ENCODE results near the gene CHRM1. TPM values are rescaled to one million over a fixed set of nuclear protein-coding genes. Genes with fewer than 3 reads are reported as not detected.

CHRM1 gene, protein sequence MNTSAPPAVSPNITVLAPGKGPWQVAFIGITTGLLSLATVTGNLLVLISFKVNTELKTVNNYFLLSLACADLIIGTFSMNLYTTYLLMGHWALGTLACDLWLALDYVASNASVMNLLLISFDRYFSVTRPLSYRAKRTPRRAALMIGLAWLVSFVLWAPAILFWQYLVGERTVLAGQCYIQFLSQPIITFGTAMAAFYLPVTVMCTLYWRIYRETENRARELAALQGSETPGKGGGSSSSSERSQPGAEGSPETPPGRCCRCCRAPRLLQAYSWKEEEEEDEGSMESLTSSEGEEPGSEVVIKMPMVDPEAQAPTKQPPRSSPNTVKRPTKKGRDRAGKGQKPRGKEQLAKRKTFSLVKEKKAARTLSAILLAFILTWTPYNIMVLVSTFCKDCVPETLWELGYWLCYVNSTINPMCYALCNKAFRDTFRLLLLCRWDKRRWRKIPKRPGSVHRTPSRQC
- total RNA-seq (not detected), polyA plus RNA-seq (not detected)

DNA sequence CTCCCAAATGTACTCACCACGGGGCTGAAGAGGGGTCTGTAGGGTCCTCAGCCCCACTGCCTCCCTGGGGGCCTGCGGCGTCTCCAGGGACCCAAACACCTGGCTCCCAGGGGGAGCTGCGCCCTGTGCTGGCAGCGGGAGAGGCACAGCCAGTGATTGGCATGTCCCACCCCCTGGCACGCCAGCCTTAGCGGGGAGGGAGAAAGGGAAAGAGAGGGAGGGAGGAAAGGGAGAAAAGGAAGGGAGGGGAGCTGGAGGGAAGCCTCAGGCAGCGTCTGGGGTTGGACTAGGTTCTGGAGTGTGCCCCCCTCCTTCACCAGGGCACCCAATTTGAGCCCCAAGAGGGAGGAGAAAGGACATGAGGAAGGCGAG is at the start of gene CHRM1:
CHRM1 (minus strand) TSS at position 163 of the 372 bp plus-strand sequence. CDS start 10,263 bp downstream, outside the sequence.
- Histone ChIP-seq H3K36me3 (ENCODE audit: control insufficient read depth, insufficient read depth, low read length) (no peaks in the 10 kb centered on the region), H3K9me3 (ENCODE audit: control insufficient read depth in 2 of 2, low read length in 2 of 2) (no peaks in the 10 kb centered on the region), H3K27me3 (ENCODE audit: control insufficient read depth, insufficient read depth, low read length) (peaks cover 2% of the 10 kb centered on the region), H3K4me1 (ENCODE audit: control insufficient read depth, insufficient read depth, low read length, poor library complexity, severe bottlenecking) (peaks cover 17% of the 10 kb centered on the region), H3K4me3 (ENCODE audit: low read depth, low read length) (no peak within 1 kb of the TSS), H3K27ac (ENCODE audit: insufficient read depth, low read length, poor library complexity, severe bottlenecking) (no peak within 1 kb of the TSS)
- H3K4me1 Mint-ChIP-seq: peaks cover 0 to 24% (median 7%) of the 10 kb centered on the region in 4 donors
- ATAC-seq (ENCODE audit: low read depth in 2 of 2) (no peak), DNase-seq (no peak)
- H3K27ac Mint-ChIP-seq: no peak within 1 kb of the TSS
- peaks cover 74% of the 10 kb centered on the region for H3K27me3 Mint-ChIP-seq
- no peak within 1 kb of the TSS for H3K4me3 Mint-ChIP-seq
- H3K36me3 Mint-ChIP-seq: no peaks in the 10 kb centered on the region
- H3K9me3 Mint-ChIP-seq: peaks cover 0 to 2% (median 0%) of the 10 kb centered on the region in 7 donors

DNA sequence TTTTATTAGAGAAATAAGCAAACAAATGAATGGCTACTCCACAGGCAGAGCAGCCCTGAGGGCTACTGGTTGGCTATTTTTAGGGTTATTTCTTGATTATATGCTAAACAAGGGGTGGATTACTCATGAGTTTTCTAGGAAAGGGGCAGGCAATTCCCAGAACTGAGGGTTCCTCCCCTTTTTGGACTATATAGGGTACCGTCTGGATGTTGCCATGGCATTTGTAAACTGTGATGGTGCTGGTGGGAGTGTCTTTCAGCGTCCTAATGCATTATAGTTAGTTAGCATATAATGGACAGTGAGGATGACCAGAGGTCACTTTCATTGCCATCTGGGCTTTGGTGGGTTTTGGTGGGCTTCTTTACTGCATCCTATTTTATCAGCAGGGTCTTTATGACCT is 44.4 kb upstream of the CHRM1 start:
- Histone ChIP-seq H3K9me3 (ENCODE audit: control insufficient read depth in 2 of 2, low read length in 2 of 2) (no peaks in the 10 kb centered on the region), H3K36me3 (ENCODE audit: control insufficient read depth, insufficient read depth, low read length) (no peaks in the 10 kb centered on the region), H3K27me3 (ENCODE audit: control insufficient read depth, insufficient read depth, low read length) (peaks cover 15% of the 10 kb centered on the region), H3K27ac (ENCODE audit: insufficient read depth, low read length, poor library complexity, severe bottlenecking) (no peak overlapping the region), H3K4me3 (ENCODE audit: low read depth, low read length) (no peak overlapping the region), H3K4me1 (ENCODE audit: control insufficient read depth, insufficient read depth, low read length, poor library complexity, severe bottlenecking) (no peaks in the 10 kb centered on the region)
- no peaks in the 10 kb centered on the region for H3K4me1 Mint-ChIP-seq
- H3K4me3 Mint-ChIP-seq: no peak overlapping the region
- DNase-seq (no peak), ATAC-seq (ENCODE audit: low read depth in 2 of 2) (no peak)
- H3K27me3 Mint-ChIP-seq: peaks cover 42% of the 10 kb centered on the region
- peaks cover 0 to 2% (median 0%) of the 10 kb centered on the region in 7 donors for H3K9me3 Mint-ChIP-seq
- no peak overlapping the region for H3K27ac Mint-ChIP-seq
- no peaks in the 10 kb centered on the region for H3K36me3 Mint-ChIP-seq

DNA sequence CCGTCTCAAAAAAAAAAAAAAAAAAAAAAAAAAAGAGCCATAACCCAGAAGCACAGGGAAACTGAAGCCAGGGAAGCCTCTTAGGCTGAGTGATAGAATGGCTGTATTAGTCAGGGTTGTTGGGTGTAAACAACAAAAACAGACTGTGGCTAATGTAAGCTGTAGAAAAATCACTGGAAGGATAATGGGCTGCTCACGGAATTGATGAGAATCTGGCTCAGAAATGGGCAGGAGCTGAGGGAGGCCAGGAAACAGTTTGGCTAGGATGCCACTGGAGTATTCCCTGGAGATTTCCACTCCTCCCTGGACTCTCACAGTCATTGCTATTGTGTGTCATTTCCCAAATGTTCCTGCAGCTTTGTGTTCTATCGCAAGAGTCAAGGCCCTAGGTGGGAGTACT is 41.2 kb upstream of the CHRM1 start:
- peaks cover 11% of the 10 kb centered on the region for H3K27me3 ChIP-seq (ENCODE audit: control insufficient read depth, insufficient read depth, low read length)
- H3K27ac ChIP-seq (ENCODE audit: insufficient read depth, low read length, poor library complexity, severe bottlenecking): no peak overlapping the region
- Mint-ChIP-seq H3K36me3 (no peaks in the 10 kb centered on the region), H3K4me3 (no peak overlapping the region), H3K9me3 (peaks cover 0 to 2% (median 0%) of the 10 kb centered on the region in 7 donors), H3K27me3 (peaks cover 20% of the 10 kb centered on the region), H3K27ac (no peak overlapping the region), H3K4me1 (no peaks in the 10 kb centered on the region)
- no peak for DNase-seq
- no peak overlapping the region for H3K4me3 ChIP-seq (ENCODE audit: low read depth, low read length)
- no peaks in the 10 kb centered on the region for H3K4me1 ChIP-seq (ENCODE audit: control insufficient read depth, insufficient read depth, low read length, poor library complexity, severe bottlenecking)
- no peaks in the 10 kb centered on the region for H3K9me3 ChIP-seq (ENCODE audit: control insufficient read depth in 2 of 2, low read length in 2 of 2)
- no peaks in the 10 kb centered on the region for H3K36me3 ChIP-seq (ENCODE audit: control insufficient read depth, insufficient read depth, low read length)
- no peak for ATAC-seq (ENCODE audit: low read depth in 2 of 2)

DNA sequence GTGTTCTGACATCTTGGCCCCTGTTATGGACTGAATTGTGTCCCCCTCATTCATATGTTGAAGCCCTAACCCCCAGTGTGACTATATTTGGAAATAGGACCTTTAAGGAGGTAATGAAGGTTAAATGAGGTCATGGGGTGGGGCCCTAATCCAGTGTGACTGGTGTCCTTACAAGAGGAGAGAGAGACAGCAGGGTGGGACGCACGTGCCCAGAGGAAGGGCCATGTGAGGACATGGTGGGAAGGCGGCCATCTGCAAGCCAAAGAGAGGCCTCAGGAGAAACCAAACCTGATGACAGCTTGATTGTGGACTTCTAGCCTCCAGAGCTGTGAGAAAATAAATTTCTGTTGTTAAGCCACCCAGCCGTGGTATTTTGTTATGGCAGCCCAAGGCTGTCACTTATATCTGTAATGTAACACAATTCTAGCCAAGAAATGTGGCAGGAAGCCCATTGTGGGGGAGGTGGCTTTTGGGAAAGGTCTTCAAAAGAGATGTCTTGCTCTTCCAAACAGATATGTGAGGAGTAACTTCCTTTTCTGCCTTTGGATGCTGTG is 39.9 kb upstream of the CHRM1 start:
- Histone ChIP-seq H3K4me1 (ENCODE audit: control insufficient read depth, insufficient read depth, low read length, poor library complexity, severe bottlenecking) (no peaks in the 10 kb centered on the region), H3K36me3 (ENCODE audit: control insufficient read depth, insufficient read depth, low read length) (no peaks in the 10 kb centered on the region), H3K4me3 (ENCODE audit: low read depth, low read length) (no peak overlapping the region), H3K27ac (ENCODE audit: insufficient read depth, low read length, poor library complexity, severe bottlenecking) (no peak overlapping the region), H3K27me3 (ENCODE audit: control insufficient read depth, insufficient read depth, low read length) (peaks cover 6% of the 10 kb centered on the region), H3K9me3 (ENCODE audit: control insufficient read depth in 2 of 2, low read length in 2 of 2) (no peaks in the 10 kb centered on the region)
- ATAC-seq (ENCODE audit: low read depth in 2 of 2) (no peak), DNase-seq (no peak)
- Mint-ChIP-seq H3K4me1 (no peaks in the 10 kb centered on the region), H3K9me3 (no peaks in the 10 kb centered on the region), H3K4me3 (no peak overlapping the region), H3K27me3 (peaks cover 9% of the 10 kb centered on the region), H3K36me3 (no peaks in the 10 kb centered on the region), H3K27ac (no peak overlapping the region)

DNA sequence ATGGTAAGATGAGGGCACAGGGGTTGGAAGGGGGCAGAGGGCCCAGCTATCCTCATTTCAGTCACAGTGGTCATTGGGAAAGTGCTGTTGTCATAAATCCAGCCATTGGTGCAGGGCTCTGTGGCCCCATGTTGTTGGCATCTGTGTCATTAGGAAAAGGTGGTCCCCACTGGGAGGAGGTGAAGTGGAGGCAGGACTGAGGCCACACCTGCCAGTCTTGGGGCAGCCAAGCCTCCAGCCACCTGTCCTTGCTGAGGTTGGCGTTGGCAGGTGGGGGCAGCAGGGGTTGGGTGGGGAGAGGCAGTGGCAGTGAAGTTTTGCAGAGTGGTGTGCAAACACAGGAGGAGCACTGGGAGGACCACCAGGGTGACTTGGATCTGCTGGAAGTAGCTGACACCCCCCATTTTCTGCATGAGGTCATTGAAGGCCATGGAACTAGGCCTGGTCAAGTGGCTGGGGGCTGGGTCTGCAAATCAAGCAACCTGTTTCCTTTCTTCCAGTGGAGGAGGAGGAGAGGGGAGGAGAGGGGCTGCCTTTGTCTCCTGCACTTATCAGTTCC is 38.3 kb upstream of the CHRM1 start:
- H3K4me3 ChIP-seq (ENCODE audit: low read depth, low read length): no peak overlapping the region
- ATAC-seq (ENCODE audit: low read depth in 2 of 2) (no peak), DNase-seq (no peak)
- no peaks in the 10 kb centered on the region for H3K9me3 ChIP-seq (ENCODE audit: control insufficient read depth in 2 of 2, low read length in 2 of 2)
- H3K27ac ChIP-seq (ENCODE audit: insufficient read depth, low read length, poor library complexity, severe bottlenecking): no peak overlapping the region
- no peaks in the 10 kb centered on the region for H3K27me3 ChIP-seq (ENCODE audit: control insufficient read depth, insufficient read depth, low read length)
- H3K36me3 ChIP-seq (ENCODE audit: control insufficient read depth, insufficient read depth, low read length): no peaks in the 10 kb centered on the region
- Mint-ChIP-seq H3K9me3 (no peaks in the 10 kb centered on the region), H3K4me1 (no peaks in the 10 kb centered on the region), H3K27ac (no peak overlapping the region), H3K4me3 (no peak overlapping the region), H3K27me3 (peaks cover 7% of the 10 kb centered on the region), H3K36me3 (no peaks in the 10 kb centered on the region)
- H3K4me1 ChIP-seq (ENCODE audit: control insufficient read depth, insufficient read depth, low read length, poor library complexity, severe bottlenecking): no peaks in the 10 kb centered on the region

DNA sequence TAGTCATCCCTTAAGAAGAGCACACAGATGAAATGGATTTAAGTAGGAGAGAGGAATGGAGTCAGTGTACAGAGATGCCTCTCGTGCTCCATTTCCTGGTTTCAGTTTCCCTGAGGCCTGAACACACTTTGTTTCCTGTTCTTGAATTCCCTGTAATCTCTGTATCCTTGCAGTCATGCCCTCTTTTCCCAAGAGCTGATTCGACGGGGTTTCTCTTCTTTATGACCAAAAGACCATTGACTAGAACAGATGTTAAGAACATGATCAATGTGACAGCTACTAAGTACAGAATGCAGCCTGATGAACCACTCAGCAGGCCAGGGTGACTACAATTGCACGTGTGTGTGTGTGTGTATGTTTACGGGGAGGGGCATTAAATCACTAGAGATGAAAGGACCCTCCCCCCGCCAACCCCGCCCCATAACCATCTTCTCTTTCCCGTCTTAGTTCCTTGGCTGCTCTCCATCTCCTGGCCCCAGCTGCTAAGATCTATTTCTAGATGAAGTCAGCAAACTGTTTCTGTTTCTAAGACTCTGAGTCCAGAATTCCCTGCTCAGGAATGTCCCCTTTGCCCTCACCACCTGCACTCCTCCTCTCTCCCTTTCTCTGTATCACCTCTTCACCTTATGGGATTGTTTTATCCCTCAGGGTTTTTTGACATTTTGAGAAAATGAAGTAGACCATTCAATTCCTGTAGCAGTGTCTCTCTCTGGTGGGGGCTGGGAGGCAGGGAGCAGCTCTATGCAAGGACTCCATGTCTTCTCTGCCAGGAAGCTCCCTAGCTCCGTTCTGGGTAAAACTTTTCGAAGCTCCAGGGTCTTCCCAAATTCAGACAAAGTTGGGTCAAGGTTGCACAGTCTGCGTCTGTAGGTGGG is 37.6 kb upstream of the CHRM1 start:
- Mint-ChIP-seq H3K4me3 (no peak overlapping the region), H3K9me3 (no peaks in the 10 kb centered on the region), H3K4me1 (no peaks in the 10 kb centered on the region), H3K27me3 (peaks cover 10% of the 10 kb centered on the region), H3K36me3 (no peaks in the 10 kb centered on the region), H3K27ac (no peak overlapping the region)
- Histone ChIP-seq H3K4me3 (ENCODE audit: low read depth, low read length) (no peak overlapping the region), H3K9me3 (ENCODE audit: control insufficient read depth in 2 of 2, low read length in 2 of 2) (no peaks in the 10 kb centered on the region), H3K4me1 (ENCODE audit: control insufficient read depth, insufficient read depth, low read length, poor library complexity, severe bottlenecking) (no peaks in the 10 kb centered on the region), H3K27me3 (ENCODE audit: control insufficient read depth, insufficient read depth, low read length) (no peaks in the 10 kb centered on the region), H3K36me3 (ENCODE audit: control insufficient read depth, insufficient read depth, low read length) (no peaks in the 10 kb centered on the region), H3K27ac (ENCODE audit: insufficient read depth, low read length, poor library complexity, severe bottlenecking) (no peak overlapping the region)
- DNase-seq: no peak
- ATAC-seq (ENCODE audit: low read depth in 2 of 2): no peak

DNA sequence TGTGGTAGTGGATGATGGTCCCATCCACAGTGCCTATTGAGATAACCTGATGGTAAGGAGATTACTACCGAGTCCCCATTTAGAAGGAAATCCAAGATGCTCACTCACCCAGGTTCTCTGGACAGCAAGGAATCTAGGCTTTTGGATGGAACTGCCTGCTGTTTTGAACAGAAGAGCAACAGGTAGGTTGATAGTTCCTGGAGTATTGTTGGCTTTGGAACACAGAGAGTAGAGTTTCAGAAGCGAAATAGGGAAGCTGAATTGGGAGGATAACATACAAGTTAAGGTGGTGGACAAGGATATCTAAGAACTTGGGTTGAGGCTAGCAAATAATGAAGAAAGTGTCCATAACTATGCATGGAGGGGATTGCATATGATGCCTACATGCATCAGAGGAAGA is 36.0 kb upstream of the CHRM1 start:
- H3K4me3 Mint-ChIP-seq: no peak overlapping the region
- ATAC-seq (ENCODE audit: low read depth in 2 of 2) (no peak), DNase-seq (no peak)
- Histone ChIP-seq H3K9me3 (ENCODE audit: control insufficient read depth in 2 of 2, low read length in 2 of 2) (no peaks in the 10 kb centered on the region), H3K27ac (ENCODE audit: insufficient read depth, low read length, poor library complexity, severe bottlenecking) (no peak overlapping the region), H3K36me3 (ENCODE audit: control insufficient read depth, insufficient read depth, low read length) (no peaks in the 10 kb centered on the region), H3K4me1 (ENCODE audit: control insufficient read depth, insufficient read depth, low read length, poor library complexity, severe bottlenecking) (no peaks in the 10 kb centered on the region), H3K4me3 (ENCODE audit: low read depth, low read length) (no peak overlapping the region), H3K27me3 (ENCODE audit: control insufficient read depth, insufficient read depth, low read length) (no peaks in the 10 kb centered on the region)
- no peaks in the 10 kb centered on the region for H3K36me3 Mint-ChIP-seq
- peaks cover 12% of the 10 kb centered on the region for H3K27me3 Mint-ChIP-seq
- H3K27ac Mint-ChIP-seq: no peak overlapping the region
- no peaks in the 10 kb centered on the region for H3K9me3 Mint-ChIP-seq
- no peaks in the 10 kb centered on the region for H3K4me1 Mint-ChIP-seq
